ENCODE results near the gene GAK. TPM values are rescaled to one million over a fixed set of nuclear protein-coding genes. Genes with fewer than 3 reads are reported as not detected.

GAK gene
- total RNA-seq, 4 donors from 2014 or later = 64.8 to 73.9 (median 70.6) TPM

GRCh38 chr4:879729-880077 is 52.4 kb downstream of the GAK start:
- no peak for DNase-seq (ENCODE audit: extremely low spot score)
- H3K27ac ChIP-seq (replicated peaks in 1 of 4) = no peak overlapping the region
- H3K9me3 ChIP-seq = no peaks in the 10 kb centered on the region
- no peak overlapping the region for H3K4me3 ChIP-seq
- H3K27me3 ChIP-seq = no peaks in the 10 kb centered on the region
- TF ChIP-seq CTCF (IDR thresholded peaks at IDR 0.05) = no peak
- 88% methylated on average over 12 of the region's 12 CpGs for WGBS
- no peaks in the 10 kb centered on the region for H3K4me1 ChIP-seq
- intact Hi-C loops (cut with DNase I) = no loop called here
- H3K36me3 ChIP-seq = peaks cover 51 to 100% (median 98%) of the 10 kb centered on the region in 4 donors

- 90% methylated on average over 18 of the region's 23 CpGs for WGBS
- H3K9me3 ChIP-seq = no peaks in the 10 kb centered on the region
- H3K27ac ChIP-seq (replicated peaks in 1 of 4) = no peak overlapping the region
Measured at GRCh38 chr4:878796-879728, 53.1 kb downstream of the GAK start.

GRCh38 chr4:877502-877901 is 54.6 kb downstream of the GAK start:
- peaks cover 47 to 100% (median 98%) of the 10 kb centered on the region in 4 donors for H3K36me3 ChIP-seq
- intact Hi-C loops (cut with DNase I) = no loop called here
- WGBS = 89% methylated on average over 18 of the region's 25 CpGs

More at GRCh38 chr4:878796-879728, 53.1 kb downstream of the GAK start:
- TF ChIP-seq CTCF (IDR thresholded peaks at IDR 0.05) (no peak), POLR2AphosphoS5 (IDR thresholded peaks at IDR 0.05) (no peak), EP300 (IDR thresholded peaks at IDR 0.05) (no peak), POLR2A (IDR thresholded peaks at IDR 0.05; ENCODE audit: low read depth) (no peak)
- DNase-seq (ENCODE audit: extremely low spot score) = no peak
- Histone ChIP-seq H3K4me3 (no peak overlapping the region), H3K4me1 (no peaks in the 10 kb centered on the region), H3K27me3 (no peaks in the 10 kb centered on the region), H3K36me3 (peaks cover 50 to 100% (median 98%) of the 10 kb centered on the region in 4 donors)
- intact Hi-C loops (cut with DNase I) = no loop called here

GRCh38 chr4:876780-877179 is 55.3 kb downstream of the GAK start:
- H3K4me1 ChIP-seq = no peaks in the 10 kb centered on the region
- H3K4me3 ChIP-seq = no peak overlapping the region
- no peaks in the 10 kb centered on the region for H3K27me3 ChIP-seq
- TF ChIP-seq EP300 (IDR thresholded peaks at IDR 0.05) (no peak), POLR2A (IDR thresholded peaks at IDR 0.05; ENCODE audit: low read depth) (no peak), CTCF (IDR thresholded peaks at IDR 0.05) (no peak), POLR2AphosphoS5 (IDR thresholded peaks at IDR 0.05) (no peak)
- no peak for DNase-seq (ENCODE audit: extremely low spot score)
- WGBS = 87% methylated on average over 23 of the region's 24 CpGs
- intact Hi-C loops (cut with DNase I) = no loop called here
- no peaks in the 10 kb centered on the region for H3K9me3 ChIP-seq
- H3K36me3 ChIP-seq = peaks cover 46 to 100% (median 97%) of the 10 kb centered on the region in 4 donors
- H3K27ac ChIP-seq (replicated peaks in 1 of 4) = no peak overlapping the region

More at GRCh38 chr4:877502-877901, 54.6 kb downstream of the GAK start:
- no peak for DNase-seq (ENCODE audit: extremely low spot score)
- Histone ChIP-seq H3K4me1 (no peaks in the 10 kb centered on the region), H3K4me3 (no peak overlapping the region), H3K27ac (replicated peaks in 1 of 4) (no peak overlapping the region), H3K9me3 (no peaks in the 10 kb centered on the region), H3K27me3 (no peaks in the 10 kb centered on the region)
- no peak for TF ChIP-seq POLR2A (IDR thresholded peaks at IDR 0.05; ENCODE audit: low read depth)
- no peak for TF ChIP-seq CTCF (IDR thresholded peaks at IDR 0.05)
- TF ChIP-seq EP300 (IDR thresholded peaks at IDR 0.05) = no peak
- TF ChIP-seq POLR2AphosphoS5 (IDR thresholded peaks at IDR 0.05) = no peak

Measured in esophagus muscularis mucosa (tissue), 4 donors.